MM.1S (cell line): ENCODE measurements around the gene ITGA2.

Experiments used
- DNase-seq: peaks from one replicate; pipeline ENCODE4 v3.0.0-alpha.2; 2015
- H2AFZ ChIP-seq: fragments of 300-600 bp; sonication (generic); 2 replicates; pipeline ENCODE4 v1.6.0; 2016; ENCODE audit warnings: antibody characterized with exemption, low read length
- H3F3A ChIP-seq: fragments of 300-600 bp; sonication (generic); 2 replicates; pipeline ENCODE4 v1.6.1; 2016; ENCODE audit warnings: mild to moderate bottlenecking, antibody characterized with exemption, low read length, moderate library complexity, mixed read lengths; ENCODE audit not compliant: insufficient read depth
- H3K27ac ChIP-seq: fragments of 300-600 bp; sonication (generic); 2 replicates; pipeline ENCODE4 v1.5.1; 2016; ENCODE audit warnings: mild to moderate bottlenecking, low read length
- H3K27me3 ChIP-seq: fragments of 300-600 bp; sonication (generic); replicated peaks from 2 replicates; pipeline ENCODE4 v1.6.0; 2016; ENCODE audit warnings: low read length; ENCODE audit not compliant: insufficient read depth
- H3K36me3 ChIP-seq: fragments of 300-600 bp; sonication (generic); replicated peaks from 2 replicates; pipeline ENCODE4 v1.6.1; 2016; ENCODE audit warnings: mild to moderate bottlenecking, low read length, mixed read lengths; ENCODE audit not compliant: insufficient read depth
- H3K4me1 ChIP-seq: fragments of 300-600 bp; sonication (generic); 2 replicates; pipeline ENCODE4 v1.6.1; 2016; ENCODE audit warnings: low read length, mixed read lengths
- H3K4me2 ChIP-seq: fragments of 300-600 bp; sonication (generic); 2 replicates; pipeline ENCODE4 v1.6.0; 2016; ENCODE audit warnings: low read depth, low read length
- H3K4me3 ChIP-seq: fragments of 300-600 bp; sonication (generic); 2 replicates; pipeline ENCODE4 v1.5.1; 2016; ENCODE audit warnings: low read length, mixed read lengths
- H3K79me2 ChIP-seq: fragments of 300-600 bp; sonication (generic); 2 replicates; pipeline ENCODE4 v1.6.1; 2016; ENCODE audit warnings: mixed run types, low read length, mixed read lengths
- H3K9ac ChIP-seq: fragments of 300-600 bp; sonication (generic); 2 replicates; pipeline ENCODE4 v1.6.1; 2016; ENCODE audit warnings: low read length, mixed read lengths
- H3K9me2 ChIP-seq: fragments of 300-600 bp; sonication (generic); replicated peaks from 2 replicates; pipeline ENCODE4 v1.6.1; 2016; ENCODE audit warnings: mild to moderate bottlenecking, low read length, mixed read lengths; ENCODE audit not compliant: insufficient read depth
- H3K9me3 ChIP-seq: fragments of 300-600 bp; sonication (generic); replicated peaks from 2 replicates; pipeline ENCODE4 v1.6.1; 2016; ENCODE audit warnings: mild to moderate bottlenecking, low read length, mixed read lengths; ENCODE audit not compliant: insufficient read depth
- H4K20me1 ChIP-seq: fragments of 300-600 bp; sonication (generic); 2 replicates; pipeline ENCODE4 v1.6.1; 2016; ENCODE audit warnings: mild to moderate bottlenecking, low read length, moderate library complexity, mixed read lengths; ENCODE audit not compliant: insufficient read depth
- EZH2 ChIP-seq: fragments of 300-600 bp; sonication (generic); optimal IDR thresholded peaks from 2 replicates; pipeline ENCODE3; 2017; ENCODE audit warnings: low read depth, mild to moderate bottlenecking, antibody characterized with exemption, low read length, mixed read lengths
- EZH2phosphoT487 ChIP-seq: fragments of 300-600 bp; sonication (generic); IDR thresholded peaks from 2 replicates; pipeline ENCODE4 v1.6.1; 2018; ENCODE audit warnings: antibody characterized with exemption, low read length
- TF ChIP-seq, protein P1 (sequence below): fragments of 300-600 bp; sonication (generic); IDR thresholded peaks from 2 replicates; pipeline ENCODE4 v1.5.1; 2016; ENCODE audit warnings: antibody characterized with exemption, low read length, mixed read lengths

Gene ITGA2

GRCh38 chr5:53002491-53002890 lies 13.3 kb downstream of the ITGA2 start:
- Histone ChIP-seq H3F3A (no peaks in the 10 kb centered on the region), H3K27me3 (no peaks in the 10 kb centered on the region), H3K4me3 (no peak overlapping the region), H3K27ac (no peak overlapping the region), H3K36me3 (no peaks in the 10 kb centered on the region), H3K9me3 (no peaks in the 10 kb centered on the region), H4K20me1 (no peaks in the 10 kb centered on the region), H3K4me2 (no peak overlapping the region), H3K4me1 (no peaks in the 10 kb centered on the region), H3K79me2 (no peaks in the 10 kb centered on the region), H3K9ac (no peak overlapping the region), H3K9me2 (no peaks in the 10 kb centered on the region), H2AFZ (no peak overlapping the region)
- TF ChIP-seq EZH2phosphoT487 (no peak), EZH2 (no peak)
- TF ChIP-seq, protein P1, sequence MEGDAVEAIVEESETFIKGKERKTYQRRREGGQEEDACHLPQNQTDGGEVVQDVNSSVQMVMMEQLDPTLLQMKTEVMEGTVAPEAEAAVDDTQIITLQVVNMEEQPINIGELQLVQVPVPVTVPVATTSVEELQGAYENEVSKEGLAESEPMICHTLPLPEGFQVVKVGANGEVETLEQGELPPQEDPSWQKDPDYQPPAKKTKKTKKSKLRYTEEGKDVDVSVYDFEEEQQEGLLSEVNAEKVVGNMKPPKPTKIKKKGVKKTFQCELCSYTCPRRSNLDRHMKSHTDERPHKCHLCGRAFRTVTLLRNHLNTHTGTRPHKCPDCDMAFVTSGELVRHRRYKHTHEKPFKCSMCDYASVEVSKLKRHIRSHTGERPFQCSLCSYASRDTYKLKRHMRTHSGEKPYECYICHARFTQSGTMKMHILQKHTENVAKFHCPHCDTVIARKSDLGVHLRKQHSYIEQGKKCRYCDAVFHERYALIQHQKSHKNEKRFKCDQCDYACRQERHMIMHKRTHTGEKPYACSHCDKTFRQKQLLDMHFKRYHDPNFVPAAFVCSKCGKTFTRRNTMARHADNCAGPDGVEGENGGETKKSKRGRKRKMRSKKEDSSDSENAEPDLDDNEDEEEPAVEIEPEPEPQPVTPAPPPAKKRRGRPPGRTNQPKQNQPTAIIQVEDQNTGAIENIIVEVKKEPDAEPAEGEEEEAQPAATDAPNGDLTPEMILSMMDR, result no peak
- no peak for DNase-seq

- Histone ChIP-seq H3K4me1 (no peaks in the 10 kb centered on the region), H3K27me3 (no peaks in the 10 kb centered on the region), H3K4me3 (no peak overlapping the region), H3K36me3 (no peaks in the 10 kb centered on the region), H3K27ac (no peak overlapping the region), H2AFZ (no peak overlapping the region), H4K20me1 (no peaks in the 10 kb centered on the region), H3K9ac (no peak overlapping the region), H3K4me2 (no peak overlapping the region), H3K9me3 (no peaks in the 10 kb centered on the region), H3F3A (no peaks in the 10 kb centered on the region), H3K9me2 (no peaks in the 10 kb centered on the region), H3K79me2 (no peaks in the 10 kb centered on the region)
- TF ChIP-seq, protein P1, result no peak
- no peak for TF ChIP-seq EZH2
- no peak for DNase-seq
These were observed 14.0 kb downstream of the ITGA2 start for GRCh38 chr5:53003144-53003543.

GRCh38 chr5:53006911-53007890 lies 18.0 kb downstream of the ITGA2 start:
- Histone ChIP-seq H3K27ac (no peak overlapping the region), H3K9ac (no peak overlapping the region), H3K4me3 (no peak overlapping the region), H3K9me2 (no peaks in the 10 kb centered on the region), H4K20me1 (no peaks in the 10 kb centered on the region), H3K9me3 (no peaks in the 10 kb centered on the region), H3K4me1 (no peaks in the 10 kb centered on the region), H3K79me2 (no peaks in the 10 kb centered on the region), H3K27me3 (no peaks in the 10 kb centered on the region), H3F3A (no peaks in the 10 kb centered on the region), H3K4me2 (no peak overlapping the region), H2AFZ (no peak overlapping the region), H3K36me3 (no peaks in the 10 kb centered on the region)
- DNase-seq, result no peak
- no peak for TF ChIP-seq EZH2phosphoT487
- TF ChIP-seq, protein P1, result no peak
- TF ChIP-seq EZH2, result no peak
